ENCODE measurements around the gene TPH2.

- no peak for TF ChIP-seq CTCF (IDR thresholded peaks at IDR 0.05)
- TF ChIP-seq POLR2A (IDR thresholded peaks at IDR 0.05), result no peak
Measured at GRCh38 chr12:71980538-71980937, 41.9 kb downstream of the TPH2 start.

Measured in esophagus squamous epithelium (tissue), 4 donors.